Activated CD4-positive, CD25-positive, alpha-beta regulatory T cell treated with anti-CD3 and anti-CD28 coated beads, Interleukin-2, amount 50 U/mL, for 72 hours (primary cell): ENCODE measurements around the gene TRABD2A.

ENCODE experiments used
- DNase-seq: peaks from one replicate; pipeline ENCODE4 v3.0.0; 2021

The TRABD2A gene

DNA sequence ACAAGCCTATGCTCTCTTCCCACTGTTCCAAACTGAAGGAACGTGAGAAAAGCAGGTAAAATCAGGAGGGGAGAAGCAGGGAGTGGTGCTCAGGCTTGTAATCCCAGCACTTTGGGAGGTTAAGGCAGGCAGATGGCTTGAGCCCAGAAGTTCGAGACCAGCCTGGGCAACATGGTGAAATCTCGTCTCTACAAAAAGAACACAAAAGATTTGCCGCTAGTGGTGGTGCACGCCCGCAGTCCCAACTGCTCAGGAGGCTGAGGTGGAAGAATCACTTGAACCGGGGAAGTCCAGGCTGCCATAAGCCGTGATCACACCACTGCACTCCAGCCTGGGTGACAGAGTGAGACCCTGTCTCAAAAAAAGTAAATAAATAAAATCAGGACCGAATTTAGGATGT, 23.3 kb upstream of the TRABD2A start:
- DNase-seq = no peak

DNA sequence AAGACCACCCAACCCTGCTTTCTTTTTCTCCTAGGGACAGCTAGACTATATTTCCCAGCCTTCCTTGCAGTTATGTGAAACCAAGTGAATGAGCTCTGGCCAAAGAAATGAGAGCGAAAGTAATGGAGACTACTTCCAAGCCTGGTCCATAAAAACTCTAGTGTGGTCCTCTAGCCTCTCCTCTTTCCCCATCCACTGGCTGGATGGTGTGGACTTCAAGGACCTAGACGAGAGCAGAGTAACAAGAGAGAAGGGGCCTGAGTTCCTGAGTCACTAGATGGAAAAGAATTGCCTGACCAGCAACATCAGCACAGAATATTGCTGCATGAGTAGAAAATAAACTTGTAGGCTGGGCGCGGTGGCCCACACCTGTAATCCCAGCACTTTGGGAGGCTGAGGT, 21.6 kb upstream of the TRABD2A start:
- DNase-seq = no peak

DNA sequence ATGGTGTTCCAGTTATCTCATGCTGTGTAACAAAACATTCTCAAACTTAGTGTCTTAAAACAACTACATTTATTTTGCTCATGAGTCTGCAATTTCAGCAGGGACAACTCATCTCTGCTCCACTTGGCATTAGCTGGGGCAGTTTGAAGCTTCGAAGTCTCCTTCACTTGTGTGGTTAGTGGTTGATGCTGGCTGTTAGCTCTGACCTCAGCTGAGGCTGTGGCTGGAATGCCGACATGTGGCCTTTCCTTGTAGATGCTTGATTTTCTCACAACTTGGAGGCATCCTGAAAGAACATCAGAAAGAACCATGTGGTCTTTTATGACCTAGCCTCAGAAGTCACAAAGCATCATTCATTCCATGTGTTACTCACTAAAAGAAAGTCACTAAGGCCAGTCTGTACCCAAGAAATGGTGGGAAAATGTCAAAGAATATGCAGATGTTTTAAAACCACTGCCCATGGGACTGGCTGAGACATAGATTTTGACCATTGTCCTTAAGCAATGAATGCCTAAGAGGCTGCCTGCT, 20.8 kb upstream of the TRABD2A start:
- DNase-seq = no peak

DNA sequence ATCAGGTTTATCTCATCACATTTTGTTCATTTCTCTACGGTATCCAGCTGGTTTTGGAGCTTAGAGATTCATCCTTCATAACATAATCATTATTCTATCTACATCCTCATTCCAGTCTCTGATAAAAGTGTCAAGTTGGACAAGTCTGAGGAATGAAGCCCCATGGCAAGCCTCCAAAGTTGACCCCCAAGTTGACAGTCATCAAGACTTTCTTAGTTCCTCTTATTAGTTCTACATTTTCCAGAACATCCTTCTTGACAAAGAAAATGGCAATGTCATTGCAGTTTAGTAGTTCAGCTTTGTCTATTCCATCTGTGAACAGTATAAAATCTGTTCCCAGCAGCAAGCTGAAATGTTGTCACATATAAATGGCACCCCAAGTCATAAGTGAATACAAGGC, 20.1 kb upstream of the TRABD2A start:
- no peak for DNase-seq

DNA sequence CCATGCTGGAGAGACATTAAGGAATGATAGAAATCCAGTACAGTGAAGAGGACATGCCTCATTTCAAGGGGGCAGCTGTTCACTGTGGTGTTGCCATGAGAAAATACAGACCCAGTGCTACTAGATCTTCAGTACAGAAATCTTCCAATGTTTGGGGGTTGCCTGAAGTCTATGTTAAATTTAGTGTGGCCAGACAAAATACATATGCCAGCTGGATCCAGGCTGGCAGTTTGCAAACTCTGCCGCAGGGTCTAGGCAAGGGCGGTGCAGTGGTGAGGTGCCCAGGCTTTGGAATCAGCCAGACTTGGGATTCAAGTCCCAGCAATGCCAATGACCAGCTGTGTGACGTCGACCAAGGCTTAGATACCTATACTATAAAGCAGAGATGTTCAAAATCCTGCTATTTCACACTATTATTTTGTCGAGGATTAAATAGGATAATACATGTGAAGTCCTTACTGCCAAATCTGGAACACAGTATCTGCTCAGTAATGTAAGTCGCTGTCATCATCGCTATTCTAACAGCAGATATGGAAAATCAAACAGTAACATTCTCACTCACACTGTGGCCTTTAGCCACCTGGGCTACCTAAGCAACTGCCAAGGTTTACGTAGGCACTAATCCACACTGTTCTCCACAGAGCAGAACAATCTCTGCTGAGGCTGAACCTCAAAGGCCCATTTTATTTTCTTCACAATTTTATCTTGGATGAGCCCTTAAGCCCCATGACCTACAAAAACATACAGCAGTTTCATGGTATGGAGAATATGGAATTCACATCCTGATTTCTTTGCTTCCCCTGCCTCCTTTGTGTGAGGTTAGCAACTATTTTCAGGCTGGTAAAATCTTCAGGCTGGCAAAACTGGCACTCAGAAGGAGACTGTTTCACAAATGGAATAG, 18.7 kb upstream of the TRABD2A start:
- no peak for DNase-seq

DNA sequence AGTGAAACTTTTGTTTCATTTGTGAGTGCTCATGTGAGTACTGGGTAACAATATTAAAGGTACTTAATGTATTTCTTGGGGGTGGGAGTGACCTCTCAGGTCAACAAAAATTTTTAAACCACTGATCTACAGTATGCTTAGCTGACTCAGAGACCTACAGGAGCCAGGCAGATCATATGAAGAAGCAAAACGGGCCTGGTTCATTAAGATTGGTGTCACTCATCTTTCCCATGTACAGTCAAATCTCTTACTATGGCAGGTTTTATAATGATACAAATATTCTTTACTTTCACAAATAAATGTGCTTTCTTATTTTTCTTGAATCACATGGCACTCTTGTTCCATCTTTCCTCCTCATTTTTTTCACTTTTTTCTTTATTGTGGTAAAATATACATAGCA, 16.9 kb upstream of the TRABD2A start:
- DNase-seq = no peak

DNA sequence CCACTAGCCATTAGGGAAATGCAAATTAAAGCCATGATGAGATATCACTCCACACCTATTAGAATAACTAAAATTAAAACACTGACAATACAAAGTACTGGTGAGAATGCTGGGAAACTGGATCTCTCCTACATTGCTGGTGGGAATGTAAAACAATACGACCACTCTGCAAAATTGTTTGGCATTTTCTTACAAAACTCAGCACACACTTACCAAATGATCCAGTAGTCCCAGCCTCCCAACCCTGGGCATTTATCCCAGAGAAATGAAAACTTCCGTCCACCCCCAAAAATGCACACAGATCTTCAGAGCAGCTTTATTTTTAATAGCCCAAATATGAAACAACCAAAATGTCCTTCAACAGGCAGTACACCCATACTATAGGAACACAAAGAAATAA, 15.7 kb upstream of the TRABD2A start:
- no peak for DNase-seq

DNA sequence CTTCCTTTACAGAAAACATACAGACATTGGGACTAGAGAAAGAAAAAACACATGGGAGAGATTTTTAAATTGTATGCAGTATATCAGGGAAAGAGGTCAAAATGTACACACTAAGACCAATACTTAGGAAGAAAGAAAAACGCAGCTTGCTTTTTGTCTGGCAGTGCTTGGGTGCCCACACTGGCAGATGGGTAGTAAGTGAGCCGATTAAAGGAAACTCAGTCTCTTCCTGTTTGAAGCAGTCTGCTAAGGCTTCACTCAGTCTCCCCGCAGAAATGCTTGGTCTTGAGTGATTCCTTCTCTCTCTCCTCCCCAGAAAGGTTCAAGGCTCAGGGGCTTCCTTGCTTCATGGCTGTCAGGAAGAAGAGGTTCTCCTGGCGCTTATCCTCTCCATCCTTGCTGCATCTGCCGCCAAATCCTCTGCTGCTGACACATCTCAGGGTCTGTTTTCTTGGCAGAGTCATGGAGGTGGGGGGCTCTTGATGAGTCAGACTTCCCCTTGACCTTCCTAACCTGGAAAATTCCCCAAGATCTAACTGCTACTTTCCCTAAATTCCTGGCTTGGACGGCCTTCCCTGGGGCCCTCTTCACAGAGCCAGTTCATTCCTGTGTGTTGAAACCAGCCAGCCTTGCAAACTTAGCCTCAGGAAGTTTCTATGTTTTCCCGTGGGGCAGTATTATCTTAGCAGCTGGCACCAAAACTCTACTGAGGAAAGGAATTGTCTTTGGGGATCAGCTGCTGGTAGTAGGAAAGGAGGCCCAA, 14.1 kb upstream of the TRABD2A start:
- DNase-seq = no peak

DNA sequence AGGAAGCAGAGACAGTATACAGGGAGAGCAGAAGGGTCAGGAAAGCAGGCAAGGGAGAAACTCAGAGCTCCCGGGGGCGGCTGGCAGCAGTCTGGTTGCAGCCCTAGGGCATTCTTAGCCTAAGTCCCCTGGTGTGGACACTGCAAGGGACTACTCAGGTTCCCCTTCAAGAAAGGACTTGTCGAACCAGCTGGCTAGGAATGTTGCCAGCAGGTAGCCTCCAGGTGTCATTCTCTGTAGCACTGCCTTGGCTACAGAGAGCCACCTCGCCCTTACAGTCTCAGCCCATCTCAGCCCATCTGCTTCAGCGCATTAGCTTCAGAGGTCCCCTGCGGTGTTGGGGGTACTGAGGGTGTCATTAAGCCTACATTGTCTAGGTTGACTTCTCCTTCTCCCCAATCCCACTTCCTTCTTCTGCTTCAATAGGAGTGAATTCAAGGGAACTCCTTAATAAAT, 13.3 kb upstream of the TRABD2A start:
- DNase-seq = no peak

DNA sequence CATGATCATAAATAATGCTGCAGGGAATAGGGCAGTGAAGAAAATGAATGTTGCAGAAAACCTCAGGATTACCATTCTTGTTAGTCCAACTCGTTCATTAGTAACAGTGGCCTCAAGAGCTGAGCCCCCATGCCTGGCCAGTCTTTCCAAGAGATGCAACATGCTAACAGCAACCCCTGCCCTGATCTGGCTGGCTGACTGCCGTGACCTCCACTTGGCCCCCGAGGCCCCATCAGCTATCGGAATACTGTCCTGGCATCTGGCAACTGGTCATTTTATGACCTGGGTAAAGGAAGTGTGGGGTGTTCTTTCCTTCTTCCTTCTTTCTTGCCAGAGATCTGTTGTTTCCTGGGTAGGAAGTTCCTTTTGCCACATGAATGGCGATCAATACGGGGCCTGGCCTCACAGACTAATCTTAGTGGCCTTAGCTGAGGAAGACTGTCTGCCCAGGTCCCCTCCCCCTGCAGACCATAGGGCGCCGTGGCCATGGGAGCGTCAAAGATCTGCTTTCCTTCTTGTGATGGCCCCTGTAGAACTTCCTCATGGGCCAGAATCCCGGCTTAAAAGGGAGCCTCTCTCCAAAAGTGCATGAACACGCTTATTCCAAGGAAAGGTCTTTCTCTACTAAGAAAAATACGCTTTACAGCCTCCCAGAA, 10.6 kb upstream of the TRABD2A start:
- DNase-seq = no peak

DNA sequence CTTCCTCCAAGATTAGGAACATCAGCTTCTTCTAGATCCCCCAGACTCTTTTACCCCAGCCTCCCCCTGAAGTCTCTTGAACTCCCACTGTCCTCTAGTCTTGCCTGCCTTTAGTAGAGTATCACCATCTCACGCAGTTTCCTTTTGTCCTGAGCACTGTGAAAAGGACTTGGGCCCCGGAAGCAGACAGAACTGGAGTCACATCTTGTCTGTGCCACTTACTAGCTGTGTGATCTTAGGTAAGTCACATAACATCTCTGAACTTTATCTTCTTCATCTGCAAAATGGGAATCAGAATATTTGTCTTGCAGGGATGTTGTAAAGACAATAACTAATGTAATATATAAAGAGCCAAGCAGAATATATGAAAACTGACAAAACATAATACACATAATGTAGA, 8.4 kb upstream of the TRABD2A start:
- DNase-seq = no peak

DNA sequence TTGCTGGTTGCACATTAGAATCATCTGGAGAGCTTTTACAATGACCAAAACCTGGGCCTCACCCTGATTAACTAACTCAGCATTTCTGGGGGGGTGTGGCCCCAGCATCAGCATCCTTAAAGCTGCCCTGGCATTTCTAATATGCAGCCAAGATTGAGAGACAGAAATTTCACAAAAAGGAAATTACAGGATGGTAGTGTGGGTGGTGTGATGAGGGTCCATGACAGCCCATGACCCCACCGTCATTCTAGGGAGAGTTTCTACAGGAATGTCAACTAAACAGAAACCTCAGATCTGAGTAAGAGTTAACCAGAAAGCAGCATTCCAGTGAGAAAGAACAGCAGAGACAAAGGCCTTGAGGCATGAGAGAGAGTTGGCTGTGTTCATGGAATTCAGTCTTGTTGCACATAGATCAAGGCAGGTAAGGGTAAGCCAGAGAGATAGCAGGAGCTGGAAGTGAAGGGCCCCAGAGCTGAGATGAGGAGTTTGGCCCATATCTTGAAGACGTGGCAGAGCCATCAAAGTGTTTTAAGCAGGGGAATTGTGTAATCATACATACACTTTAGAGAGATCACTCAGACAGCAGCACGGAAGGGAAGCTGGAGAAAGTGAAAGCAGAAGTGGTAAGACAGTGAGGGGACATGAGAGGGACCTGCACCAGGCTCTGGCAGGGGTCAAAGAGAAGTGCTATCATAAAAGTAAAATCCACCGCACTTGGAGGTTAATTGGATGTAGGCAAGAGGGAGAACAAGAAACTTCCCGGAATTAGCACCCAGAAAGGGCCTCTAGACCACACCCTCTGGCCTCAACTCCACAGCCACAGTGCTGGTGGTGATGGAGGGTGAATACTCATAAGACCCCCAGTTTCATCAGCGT, 7.8 kb upstream of the TRABD2A start:
- no peak for DNase-seq

DNA sequence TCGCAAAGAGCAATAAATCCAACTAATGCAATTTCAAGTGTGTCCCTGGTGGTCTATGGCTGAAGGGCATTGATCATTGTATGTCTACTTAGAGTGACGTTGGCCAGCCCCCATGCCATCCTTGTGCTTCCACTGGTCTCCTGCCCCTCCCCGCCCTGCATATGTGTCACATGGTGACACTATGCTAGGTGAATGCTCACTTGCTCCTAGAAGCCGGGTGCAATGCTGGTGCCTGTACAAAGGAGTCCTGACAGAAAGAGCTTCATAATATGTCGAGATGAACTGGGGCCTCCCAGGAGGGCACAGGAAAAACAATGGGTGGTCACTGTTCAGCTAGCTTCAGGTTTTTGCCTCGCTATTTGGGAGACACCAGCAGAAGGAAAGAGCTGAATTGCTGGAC, 5.9 kb upstream of the TRABD2A start:
- no peak for DNase-seq

DNA sequence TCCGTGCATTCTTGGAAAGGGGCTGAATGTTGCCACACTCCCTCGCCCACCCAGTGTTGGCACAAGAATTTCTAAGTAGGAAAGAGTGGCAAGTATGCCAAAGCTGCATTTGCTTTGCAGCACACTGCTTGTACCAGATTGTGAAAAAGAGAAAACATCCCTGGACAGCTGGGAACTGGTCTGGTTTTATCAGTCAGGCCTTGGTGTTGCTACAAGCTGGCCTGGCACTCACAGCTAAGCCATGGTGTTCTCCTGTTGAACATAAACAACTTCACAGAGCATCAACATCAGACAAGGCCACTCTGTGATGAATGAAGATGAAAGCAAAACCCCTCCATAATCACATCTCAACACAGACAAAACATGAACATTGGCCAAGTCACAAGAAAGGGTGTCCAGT, 4.2 kb upstream of the TRABD2A start:
- DNase-seq = no peak

DNA sequence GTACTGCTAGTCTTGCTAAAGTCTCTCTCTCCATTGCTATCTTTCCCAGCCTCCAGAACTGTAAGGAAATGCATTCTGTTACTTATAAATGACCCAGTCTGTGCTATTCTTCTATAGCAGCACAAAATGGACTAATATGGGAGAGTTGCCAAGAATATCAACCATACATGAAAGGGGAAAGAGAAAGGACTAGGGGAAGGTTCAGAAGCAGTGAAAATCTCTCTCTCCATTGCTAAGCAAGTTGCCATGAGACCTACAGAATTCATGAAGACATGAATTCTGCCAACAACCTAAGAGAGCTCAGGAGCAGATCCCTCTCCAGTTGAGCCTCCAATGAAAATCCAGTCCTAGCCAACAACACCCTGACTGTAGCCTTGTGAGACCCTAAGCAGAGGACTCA, 3.6 kb upstream of the TRABD2A start:
- no peak for DNase-seq

DNA sequence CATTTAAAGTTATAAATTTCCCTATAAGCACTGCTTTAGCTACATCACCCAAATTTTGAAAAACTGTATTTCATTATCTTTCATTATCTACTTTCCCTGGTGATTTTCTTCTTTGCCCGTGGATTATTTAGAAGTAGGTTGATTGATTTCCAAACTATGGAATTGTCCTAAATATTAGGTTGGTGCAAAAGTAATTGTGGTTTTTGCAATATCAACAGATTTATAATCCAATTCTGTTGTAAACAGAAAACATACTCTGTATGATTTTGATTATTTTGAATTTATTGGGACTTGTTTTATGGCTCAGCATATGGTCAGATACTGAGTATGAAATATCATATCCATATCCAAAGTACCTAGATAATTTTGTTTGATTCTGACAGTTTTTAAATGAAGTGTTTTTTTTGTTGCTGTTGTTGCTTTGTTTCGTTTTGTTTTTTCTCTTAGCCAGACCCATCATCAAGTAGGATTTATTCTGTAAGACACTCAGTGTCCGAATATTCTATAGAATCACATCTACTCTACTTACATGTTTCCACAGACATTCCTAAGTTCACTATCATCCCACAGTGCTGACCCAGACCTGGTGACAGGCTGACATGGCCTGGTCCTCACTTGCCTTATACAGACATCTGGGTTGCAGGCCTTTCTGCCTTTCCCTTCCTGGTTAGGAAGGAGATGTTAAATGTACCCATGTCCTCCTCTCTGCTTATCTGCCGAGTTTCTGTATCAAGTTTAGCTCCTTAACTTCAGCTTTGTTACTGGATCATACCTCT, 2.1 kb upstream of the TRABD2A start:
- no peak for DNase-seq

DNA sequence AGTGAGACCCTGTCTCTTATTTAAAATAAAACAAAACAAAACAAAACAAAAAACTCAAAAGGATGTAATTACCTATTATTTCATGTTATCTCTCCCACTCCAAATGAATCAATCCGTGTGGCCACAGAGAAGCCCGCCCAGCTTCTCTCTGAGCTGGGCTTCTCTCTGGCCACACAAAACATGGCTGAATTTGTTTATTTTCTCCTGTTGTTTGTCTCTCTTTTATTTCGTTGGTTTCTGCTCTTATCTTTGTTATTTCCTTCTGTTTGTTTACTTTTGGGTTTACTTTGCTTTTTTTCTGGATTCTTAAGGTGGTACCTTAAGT, 1.5 kb upstream of the TRABD2A start:
- no peak for DNase-seq

DNA sequence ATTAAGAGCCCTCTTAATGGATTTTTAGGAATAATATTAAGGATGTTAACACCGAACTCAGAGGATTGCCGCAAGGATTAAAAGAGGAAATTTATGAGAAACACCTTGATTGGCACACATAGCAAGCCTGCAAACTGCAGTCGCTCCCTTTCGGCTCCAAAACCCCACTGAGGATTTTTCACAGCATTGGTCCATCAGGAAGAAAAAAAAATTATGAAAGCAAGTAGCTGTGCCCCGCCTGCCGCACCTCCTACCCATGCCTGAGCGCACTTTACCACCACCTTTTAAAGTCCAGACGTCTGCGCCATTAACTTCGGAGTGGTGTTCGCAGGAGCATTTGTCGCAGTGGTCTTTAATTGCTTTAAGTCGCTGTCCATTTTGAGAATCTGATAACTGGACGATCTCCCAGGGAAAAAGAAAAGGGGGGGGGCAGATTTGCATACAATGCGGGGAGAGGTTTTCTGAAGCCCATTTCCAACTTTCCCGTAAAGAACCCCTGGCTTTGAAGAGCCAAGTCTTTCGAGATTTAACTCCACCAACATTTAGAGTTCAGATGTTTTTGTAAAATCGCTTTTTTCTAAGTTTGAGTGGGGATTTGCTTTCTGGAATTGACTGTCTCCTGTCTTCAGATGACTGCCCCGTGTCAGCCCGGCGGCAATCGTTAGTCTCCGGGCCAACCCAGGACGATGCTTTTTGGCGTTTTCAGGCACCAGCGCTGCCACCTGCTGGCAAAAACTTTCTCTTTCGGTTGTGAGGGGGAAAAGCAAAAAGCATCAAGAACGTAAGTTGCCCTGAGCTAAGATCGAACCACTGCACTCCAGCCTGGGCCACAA, 913 bp upstream of the TRABD2A start:
- peak; percentile 81 for DNase-seq

DNA sequence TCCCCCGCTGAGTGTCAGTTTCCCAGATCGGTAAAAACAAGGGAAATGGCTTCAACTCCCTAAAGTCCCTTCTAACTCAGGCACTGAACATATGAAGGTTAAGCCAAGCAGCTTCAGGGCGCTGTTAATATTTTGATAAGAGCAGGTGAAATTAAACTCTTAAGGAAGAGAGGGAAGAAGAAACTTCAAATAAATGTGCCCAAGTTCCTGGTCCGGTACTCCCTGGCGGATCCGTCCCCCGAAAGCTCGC, 564 bp downstream of the TRABD2A start:
- DNase-seq = no peak

DNA sequence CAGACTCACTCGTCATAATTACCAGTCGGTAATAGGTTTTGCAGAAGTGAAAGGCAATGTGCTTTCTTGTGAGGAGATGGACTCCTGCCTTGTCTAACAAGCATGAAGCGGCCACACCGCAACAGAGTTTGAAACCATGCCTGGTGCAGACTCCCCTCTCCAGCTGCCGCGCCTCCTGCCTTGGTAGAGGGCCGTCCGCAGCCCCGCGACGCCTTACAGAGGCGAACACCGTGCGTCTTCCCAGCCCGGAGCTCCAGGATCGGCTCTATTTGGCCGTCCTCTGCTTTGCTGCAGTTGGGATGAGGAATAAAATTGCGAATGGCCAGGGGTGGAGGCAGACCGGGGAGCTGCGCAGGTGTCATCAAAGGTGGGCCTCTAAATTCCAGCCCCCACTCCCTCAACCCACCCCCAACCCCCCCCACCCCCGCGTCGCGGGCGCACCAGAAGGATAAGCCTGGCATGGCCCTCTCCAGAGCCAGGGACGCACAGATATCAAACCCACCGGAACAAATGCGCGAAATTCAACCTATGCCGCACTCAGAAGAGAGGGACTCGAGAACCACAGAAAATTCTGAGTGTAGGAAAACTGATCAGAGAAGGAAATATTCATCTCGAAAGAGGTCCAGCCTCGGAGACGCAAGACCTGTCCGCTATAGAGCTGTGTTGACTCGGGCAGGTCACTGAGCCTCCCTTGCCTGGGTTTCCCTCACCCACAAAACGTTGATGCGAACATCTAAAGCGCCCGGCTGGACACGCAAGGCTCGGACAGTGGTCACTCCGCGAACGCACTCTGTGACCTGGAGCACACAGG, 1.1 kb downstream of the TRABD2A start:
- peak; percentile 40 for DNase-seq
